ENCODE measurements around the gene AMZ1.

GRCh38 chr7:2681929-2682799 lies 5.8 kb upstream of the AMZ1 start:
- no peak for TF ChIP-seq CTCF (IDR thresholded peaks at IDR 0.05)
- TF ChIP-seq POLR2A (IDR thresholded peaks at IDR 0.05) = no peak
